GM10248 (cell line): ENCODE results near the gene SENP1.

Source experiments
- CTCF ChIA-PET: fragments of 300-600 bp; sonication (Branson Sonifier 250); formaldehyde crosslinking; extraction: SDS; loops from one replicate; lab custom pipeline; 2021; ENCODE audit warnings: antibody characterized with exemption; lab: Yijun Ruan, JAX
- POLR2A ChIA-PET: fragments of 350-650 bp; sonication (Branson Sonifier 250); formaldehyde crosslinking; extraction: SDS; loops from one replicate; lab custom pipeline; 2020; ENCODE audit warnings: antibody characterized with exemption; lab: Yijun Ruan, JAX
- DNase-seq: peaks from one replicate; pipeline ENCODE4 v3.0.0; 2012; ENCODE audit errors: extremely low spot score
- CTCF ChIP-seq: IDR thresholded peaks from 2 replicates; pipeline ENCODE4 v1.5.1; 2012; ENCODE audit warnings: mild to moderate bottlenecking, low read depth; ENCODE audit errors: extremely low read depth, missing control alignments, control extremely low read depth

SENP1 gene

GRCh38 chr12:48039151-48039550 lies 66.7 kb downstream of the SENP1 start:
- TF ChIP-seq CTCF: no peak
- ChIA-PET CTCF (no interaction called here), POLR2A (no interaction called here)
- no peak for DNase-seq

GRCh38 chr12:48038085-48038484 lies 67.8 kb downstream of the SENP1 start:
- no peak for TF ChIP-seq CTCF
- ChIA-PET CTCF (no interaction called here), POLR2A (no interaction called here)
- no peak for DNase-seq

DNA sequence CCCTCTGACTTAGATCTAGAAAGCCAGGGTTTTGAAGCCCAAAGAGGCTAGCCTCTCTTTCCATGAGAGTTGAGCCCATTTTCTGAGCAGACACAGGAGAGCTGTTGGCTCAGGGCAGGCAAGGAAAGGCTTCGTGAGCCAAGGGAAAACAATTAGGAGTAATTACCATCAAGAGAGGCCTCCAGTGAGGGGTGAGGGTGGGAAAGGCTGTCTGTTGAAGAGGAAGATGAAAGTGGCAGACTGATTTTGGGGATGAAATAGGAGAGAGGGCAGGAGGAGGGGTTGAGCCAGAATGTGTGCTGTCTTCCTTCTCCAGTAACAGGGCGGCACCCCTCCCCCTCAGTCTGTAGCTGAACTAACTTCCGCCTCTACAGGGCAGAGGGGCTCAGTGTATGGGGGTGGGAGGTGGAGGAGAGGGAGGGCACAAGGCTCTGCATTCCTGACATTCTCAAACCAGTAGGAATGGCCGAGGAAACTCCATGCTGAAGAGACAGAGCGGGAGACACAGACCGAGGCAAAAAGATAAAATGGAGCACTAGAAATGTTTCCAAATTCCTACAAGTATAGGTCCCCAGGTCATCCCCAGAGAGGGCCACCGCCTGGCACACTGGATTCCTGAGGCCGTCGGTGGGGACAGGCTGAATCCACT lies 68.5 kb downstream of the SENP1 start:
- POLR2A ChIA-PET: no interaction called here
- no peak for DNase-seq
- CTCF ChIA-PET: no interaction called here

GRCh38 chr12:48036818-48037217 lies 69.1 kb downstream of the SENP1 start:
- CTCF ChIA-PET: no interaction called here
- POLR2A ChIA-PET: no interaction called here
- no peak for DNase-seq
- TF ChIP-seq CTCF: no peak

More for the DNA sequence above, 68.5 kb downstream of the SENP1 start:
- TF ChIP-seq CTCF: no peak

DNA sequence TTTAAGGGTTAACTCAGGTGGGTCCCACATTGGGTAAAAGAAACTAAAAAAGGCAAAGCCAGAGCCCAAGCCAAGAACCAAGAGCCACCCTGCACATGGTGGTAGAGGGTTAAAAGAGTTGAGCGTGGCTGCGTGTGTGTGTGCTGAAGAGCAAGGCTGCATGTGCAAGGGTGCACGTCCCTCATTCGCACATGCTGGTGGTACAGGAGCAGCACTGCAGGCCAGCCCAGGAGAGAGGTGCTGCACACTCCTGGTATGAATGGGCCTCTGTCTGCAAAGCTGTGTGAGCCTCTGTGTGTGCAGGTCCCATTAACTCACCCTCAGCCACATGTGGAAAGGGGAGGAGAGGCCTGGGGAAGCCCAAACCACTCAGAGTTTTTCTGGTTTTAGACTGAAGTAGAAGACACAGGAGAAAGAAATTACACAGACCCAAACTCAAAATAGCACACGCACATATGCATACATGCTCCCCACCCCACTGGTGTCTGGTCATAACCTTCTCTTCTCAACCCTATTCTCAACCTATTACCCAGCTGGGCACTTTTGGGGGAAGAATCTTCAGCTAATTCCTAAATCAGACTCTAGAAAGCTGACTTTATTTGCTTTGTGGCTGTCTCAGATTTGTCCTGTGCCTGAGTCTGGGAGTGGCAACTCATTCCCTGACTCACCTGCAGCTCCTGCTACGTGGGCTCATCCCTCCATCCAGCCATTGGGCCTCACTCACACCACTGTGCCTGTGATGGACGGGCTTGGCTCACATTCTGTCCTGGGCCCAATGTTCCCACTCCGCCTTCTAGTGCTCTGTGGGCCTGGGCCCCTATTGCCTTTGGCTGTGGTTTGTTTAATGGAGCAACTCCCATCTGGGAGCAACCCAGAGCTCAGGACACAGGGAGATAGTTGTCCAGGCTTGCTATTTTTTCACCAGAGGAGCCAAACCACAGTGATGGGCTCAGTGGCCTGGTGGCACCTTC lies 70.8 kb downstream of the SENP1 start:
- POLR2A ChIA-PET: no interaction called here

More for the DNA sequence above, 70.8 kb downstream of the SENP1 start:
- no peak for DNase-seq
- TF ChIP-seq CTCF: no peak
- CTCF ChIA-PET: no interaction called here
